Rectal smooth muscle tissue (tissue), 1 donor: ENCODE results near the gene DZIP1.

Experiments used
- H3K27ac ChIP-seq: one replicate; pipeline ENCODE4 v1.7.0; 2013; ENCODE audit warnings: low read depth, low read length, inconsistent platforms
- H3K27me3 ChIP-seq: one replicate; pipeline ENCODE4 v1.7.0; 2013; ENCODE audit warnings: low read length; ENCODE audit not compliant: control insufficient read depth, insufficient read depth
- H3K36me3 ChIP-seq: one replicate; pipeline ENCODE4 v1.7.0; 2013; ENCODE audit warnings: low read length; ENCODE audit not compliant: control insufficient read depth, insufficient read depth
- H3K4me1 ChIP-seq: one replicate; pipeline ENCODE4 v1.7.0; 2013; ENCODE audit warnings: low read length; ENCODE audit not compliant: control insufficient read depth, insufficient read depth
- H3K4me3 ChIP-seq: one replicate; pipeline ENCODE4 v1.7.0; 2013; ENCODE audit warnings: low read length
- H3K9ac ChIP-seq: one replicate; pipeline ENCODE4 v1.7.0; 2013; ENCODE audit warnings: low read length

The DZIP1 gene

GRCh38 chr13:95552208-95552538 is 92.3 kb downstream of the DZIP1 start:
- Histone ChIP-seq H3K4me3 (no peak overlapping the region), H3K27me3 (peaks cover 5% of the 10 kb centered on the region), H3K36me3 (no peaks in the 10 kb centered on the region), H3K9ac (no peak overlapping the region), H3K27ac (no peak overlapping the region), H3K4me1 (no peaks in the 10 kb centered on the region)

GRCh38 chr13:95547531-95548167 is 96.9 kb downstream of the DZIP1 start:
- Histone ChIP-seq H3K27me3 (peaks cover 2% of the 10 kb centered on the region), H3K4me1 (no peaks in the 10 kb centered on the region), H3K27ac (no peak overlapping the region), H3K4me3 (no peak overlapping the region), H3K36me3 (no peaks in the 10 kb centered on the region), H3K9ac (no peak overlapping the region)

GRCh38 chr13:95546919-95547318 is 97.6 kb downstream of the DZIP1 start:
- H3K27ac ChIP-seq: no peak overlapping the region
- H3K27me3 ChIP-seq: peaks cover 2% of the 10 kb centered on the region
- no peak overlapping the region for H3K9ac ChIP-seq
- no peaks in the 10 kb centered on the region for H3K4me1 ChIP-seq
- H3K36me3 ChIP-seq: no peaks in the 10 kb centered on the region
- no peak overlapping the region for H3K4me3 ChIP-seq

GRCh38 chr13:95544293-95544692 is 100.2 kb downstream of the DZIP1 start:
- Histone ChIP-seq H3K36me3 (no peaks in the 10 kb centered on the region), H3K27me3 (no peaks in the 10 kb centered on the region), H3K4me1 (no peaks in the 10 kb centered on the region), H3K4me3 (no peak overlapping the region), H3K9ac (no peak overlapping the region), H3K27ac (no peak overlapping the region)

GRCh38 chr13:95541911-95542474 is 102.5 kb downstream of the DZIP1 start:
- H3K27me3 ChIP-seq: no peaks in the 10 kb centered on the region
- no peak overlapping the region for H3K4me3 ChIP-seq
- H3K4me1 ChIP-seq: no peaks in the 10 kb centered on the region
- no peaks in the 10 kb centered on the region for H3K36me3 ChIP-seq
- H3K27ac ChIP-seq: no peak overlapping the region
- no peak overlapping the region for H3K9ac ChIP-seq

- Histone ChIP-seq H3K27me3 (no peaks in the 10 kb centered on the region), H3K27ac (no peak overlapping the region), H3K4me3 (no peak overlapping the region), H3K9ac (no peak overlapping the region), H3K36me3 (no peaks in the 10 kb centered on the region), H3K4me1 (no peaks in the 10 kb centered on the region)
Observed at GRCh38 chr13:95541308-95541707, 103.2 kb downstream of the DZIP1 start.

- Histone ChIP-seq H3K4me3 (no peak overlapping the region), H3K4me1 (no peaks in the 10 kb centered on the region), H3K27me3 (no peaks in the 10 kb centered on the region), H3K9ac (no peak overlapping the region), H3K36me3 (no peaks in the 10 kb centered on the region), H3K27ac (no peak overlapping the region)
Observed at GRCh38 chr13:95540888-95541287, 103.6 kb downstream of the DZIP1 start.

- no peak overlapping the region for H3K4me3 ChIP-seq
- H3K9ac ChIP-seq: no peak overlapping the region
- no peaks in the 10 kb centered on the region for H3K36me3 ChIP-seq
- no peaks in the 10 kb centered on the region for H3K4me1 ChIP-seq
- H3K27me3 ChIP-seq: no peaks in the 10 kb centered on the region
- no peak overlapping the region for H3K27ac ChIP-seq
Observed at GRCh38 chr13:95536632-95537241, 107.8 kb downstream of the DZIP1 start.

- no peak overlapping the region for H3K4me3 ChIP-seq
- no peaks in the 10 kb centered on the region for H3K36me3 ChIP-seq
- H3K27ac ChIP-seq: no peak overlapping the region
- no peaks in the 10 kb centered on the region for H3K27me3 ChIP-seq
- H3K9ac ChIP-seq: no peak overlapping the region
- H3K4me1 ChIP-seq: no peaks in the 10 kb centered on the region
Observed at GRCh38 chr13:95535243-95535642, 109.3 kb downstream of the DZIP1 start.

GRCh38 chr13:95533545-95534160 is 110.9 kb downstream of the DZIP1 start:
- Histone ChIP-seq H3K36me3 (no peaks in the 10 kb centered on the region), H3K27ac (no peak overlapping the region), H3K4me3 (no peak overlapping the region)

GRCh38 chr13:95530178-95530577 is 114.3 kb downstream of the DZIP1 start:
- no peaks in the 10 kb centered on the region for H3K27me3 ChIP-seq
- no peaks in the 10 kb centered on the region for H3K36me3 ChIP-seq
- no peak overlapping the region for H3K27ac ChIP-seq
- no peak overlapping the region for H3K9ac ChIP-seq
- no peaks in the 10 kb centered on the region for H3K4me1 ChIP-seq
- H3K4me3 ChIP-seq: no peak overlapping the region

More at GRCh38 chr13:95533545-95534160, 110.9 kb downstream of the DZIP1 start:
- H3K27me3 ChIP-seq: no peaks in the 10 kb centered on the region
- no peaks in the 10 kb centered on the region for H3K4me1 ChIP-seq
- no peak overlapping the region for H3K9ac ChIP-seq
